Small intestine (tissue), 7 donors: ENCODE measurements around the gene DNAH10. TPM values are rescaled to one million over a fixed set of nuclear protein-coding genes. Genes with fewer than 3 reads are reported as not detected.

Experiments used
- DNase-seq, 2 donors: peaks; one replicate each; pipeline versions ENCODE4 v3.0.0 to v3.0.0-alpha.2; 2013
- FAIRE-seq: peaks from 2 replicates; lab custom pipeline; 2012; peaks lifted over from hg19 to GRCh38; lab: Jason Lieb, UNC
- H3K27ac ChIP-seq, 3 donors: one replicate each; pipeline ENCODE4 v1.5.1; 2013; ENCODE audit warnings: low read length in 2 of 3, mild to moderate bottlenecking in 2 of 3, control low read depth in 1 of 3, inconsistent platforms in 1 of 3, low read depth in 1 of 3, moderate library complexity in 1 of 3
- H3K27me3 ChIP-seq, 3 donors: one replicate each; pipeline ENCODE4 v1.6.1; 2013; ENCODE audit warnings: low read length in 3 of 3, inconsistent platforms in 1 of 3; ENCODE audit not compliant: control insufficient read depth in 3 of 3, insufficient read depth in 3 of 3
- H3K36me3 ChIP-seq, 3 donors: one replicate each; pipeline ENCODE4 v1.6.1; 2013; ENCODE audit warnings: low read length in 3 of 3, inconsistent platforms in 1 of 3, low read depth in 1 of 3, mild to moderate bottlenecking in 1 of 3, moderate library complexity in 1 of 3; ENCODE audit not compliant: control insufficient read depth in 3 of 3, insufficient read depth in 2 of 3
- H3K4me1 ChIP-seq, 3 donors: one replicate each; pipeline ENCODE4 v1.6.1; 2013; ENCODE audit warnings: low read length in 2 of 3, inconsistent platforms in 1 of 3, low read depth in 1 of 3, mild to moderate bottlenecking in 1 of 3, moderate library complexity in 1 of 3; ENCODE audit not compliant: control insufficient read depth in 3 of 3, insufficient read depth in 2 of 3
- H3K4me3 ChIP-seq, 3 donors: one replicate each; pipeline ENCODE4 v1.5.1; 2013; ENCODE audit warnings: low read length in 3 of 3, control low read depth in 1 of 3, inconsistent platforms in 1 of 3, low read depth in 1 of 3, mild to moderate bottlenecking in 1 of 3, moderate library complexity in 1 of 3
- H3K9me3 ChIP-seq, 2 donors: one replicate each; pipeline ENCODE4 v1.6.1; 2013; ENCODE audit warnings: low read depth in 1 of 2, low read length in 1 of 2; ENCODE audit not compliant: control insufficient read depth in 2 of 2, insufficient read depth in 1 of 2
- WGBS, 3 donors: extraction: QIAGEN DNeasy Blood & Tissue Kit; methylation state at CpG; one replicate each; pipeline ENCODE4 v1.1.7; 2013; 5-methylcytosine and 5-hydroxymethylcytosine counted together
- polyA plus RNA-seq, 4 donors: library from polyadenylated mRNA; stranded (reverse) in 3 of 4; unstranded in 1 of 4; fragments of 200-250 nt in 3 of 4; fragments of 120-200 nt in 1 of 4; gene quantifications; one replicate each; pipeline versions ENCODE4 v1.2.1 to v1.2.3, GENCODE V29; 2013
- donor health status: healthy with polysubstance abuse.
- donor health status: control.
- donor health status: control.
- donor health status: Bipolar disorder and iron deficiency.
- donor health status: healthy.

Gene DNAH10
- polyA plus RNA-seq, 4 donors: 0.22 to 0.50 (median 0.45) TPM; not detected in 1

DNA sequence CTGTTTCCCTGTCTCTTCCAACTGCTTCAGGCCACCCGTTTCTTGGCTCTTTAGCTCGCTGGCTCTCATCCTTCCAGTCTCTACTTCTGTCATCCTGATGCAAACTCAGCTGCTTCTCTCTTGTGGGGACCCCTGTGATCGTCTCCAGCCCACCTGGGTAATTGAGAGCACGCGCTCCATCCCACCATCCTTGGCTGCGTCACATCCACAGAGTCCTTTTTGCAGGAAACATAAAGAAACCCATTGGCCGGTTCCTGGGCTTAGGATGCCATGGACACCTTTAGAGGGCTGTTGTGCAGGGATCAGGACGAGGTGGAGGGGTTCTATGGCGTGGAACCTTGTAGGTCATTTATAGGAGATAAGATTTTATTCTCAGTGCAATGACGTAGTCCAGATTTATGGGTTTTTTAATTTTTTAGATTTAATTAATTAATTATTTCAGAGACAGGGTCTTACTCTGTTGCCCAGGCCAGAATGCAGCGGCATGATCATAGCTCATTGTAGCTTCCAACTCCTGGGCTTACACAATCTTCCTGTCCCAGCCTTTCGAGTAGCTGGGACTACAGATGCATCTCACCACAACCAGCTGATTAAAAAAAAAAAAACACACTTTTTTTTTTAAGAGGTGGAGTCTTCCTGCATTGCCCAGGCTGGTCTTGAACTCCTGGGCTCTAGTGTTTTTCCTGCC, 127.9 kb downstream of the DNAH10 start:
- no peak overlapping the region for H3K4me3 ChIP-seq
- DNase-seq (no peak), FAIRE-seq (no peak)
- H3K36me3 ChIP-seq: no peaks in the 10 kb centered on the region
- H3K27ac ChIP-seq: no peak overlapping the region
- no peaks in the 10 kb centered on the region for H3K9me3 ChIP-seq
- no peaks in the 10 kb centered on the region for H3K27me3 ChIP-seq
- 80 to 83% (median 83%) methylated on average over 12 of the region's 12 CpGs for WGBS, 3 donors
- H3K4me1 ChIP-seq: no peaks in the 10 kb centered on the region

DNA sequence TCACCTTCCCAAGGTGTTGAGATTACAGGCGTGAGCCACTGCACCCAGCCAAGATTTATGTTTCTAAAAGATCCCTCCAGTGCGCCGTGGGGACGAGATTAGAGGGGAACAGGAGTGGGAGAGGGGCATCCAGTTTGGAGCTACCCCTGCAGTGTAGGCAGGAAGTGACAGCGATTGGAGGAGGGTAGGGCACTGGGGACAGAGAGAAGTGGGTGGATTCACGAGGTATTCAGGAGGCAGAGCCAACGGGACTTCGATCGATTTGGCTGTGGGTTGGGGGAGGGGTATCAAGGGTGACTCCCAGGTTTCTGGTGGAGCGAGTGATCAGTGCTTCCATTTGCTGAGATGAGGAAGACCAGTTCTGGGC, 128.4 kb downstream of the DNAH10 start:
- WGBS, 3 donors: 38 to 62% (median 47%) methylated on average over 10 of the region's 10 CpGs
- H3K4me3 ChIP-seq: no peak overlapping the region
- H3K36me3 ChIP-seq: no peaks in the 10 kb centered on the region
- no peak overlapping the region for H3K27ac ChIP-seq
- FAIRE-seq (no peak), DNase-seq (no peak)
- no peaks in the 10 kb centered on the region for H3K4me1 ChIP-seq
- no peaks in the 10 kb centered on the region for H3K27me3 ChIP-seq
- no peaks in the 10 kb centered on the region for H3K9me3 ChIP-seq

GRCh38 chr12:123891011-123891410, 128.9 kb downstream of the DNAH10 start:
- Histone ChIP-seq H3K9me3 (no peaks in the 10 kb centered on the region), H3K4me3 (no peak overlapping the region), H3K4me1 (no peaks in the 10 kb centered on the region), H3K36me3 (no peaks in the 10 kb centered on the region), H3K27ac (no peak overlapping the region), H3K27me3 (no peaks in the 10 kb centered on the region)
- WGBS, 3 donors: 89 to 92% (median 92%) methylated on average over 7 of the region's 7 CpGs
- DNase-seq (no peak), FAIRE-seq (no peak)

GRCh38 chr12:123891516-123892179, 129.5 kb downstream of the DNAH10 start:
- WGBS, 3 donors: 73 to 77% (median 77%) methylated on average over 15 of the region's 15 CpGs
- H3K9me3 ChIP-seq: no peaks in the 10 kb centered on the region
- no peaks in the 10 kb centered on the region for H3K27me3 ChIP-seq
- FAIRE-seq: no peak
- H3K4me1 ChIP-seq: no peaks in the 10 kb centered on the region
- H3K27ac ChIP-seq: no peak overlapping the region
- DNase-seq: no peak
- H3K36me3 ChIP-seq: no peaks in the 10 kb centered on the region
- H3K4me3 ChIP-seq: no peak overlapping the region

DNA sequence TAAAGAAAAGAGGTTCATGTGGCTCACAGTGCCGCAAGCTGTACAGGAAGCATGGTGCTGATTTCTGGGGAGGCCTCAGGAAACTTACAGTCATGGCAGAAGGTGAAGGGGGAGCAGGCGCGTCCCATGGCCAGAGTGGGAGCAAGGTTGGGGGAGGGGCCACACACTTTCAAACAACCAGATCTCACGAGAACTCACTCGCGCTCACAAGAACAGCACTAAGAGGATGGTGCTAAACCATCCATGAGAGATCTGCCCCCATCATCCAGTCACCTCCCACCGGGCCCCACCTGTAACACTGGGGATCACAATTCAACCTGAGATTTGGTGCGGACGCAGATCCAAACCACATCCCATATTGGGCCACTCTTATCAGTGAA, 130.1 kb downstream of the DNAH10 start:
- Histone ChIP-seq H3K27ac (no peak overlapping the region), H3K36me3 (no peaks in the 10 kb centered on the region), H3K4me1 (no peaks in the 10 kb centered on the region), H3K4me3 (no peak overlapping the region), H3K27me3 (no peaks in the 10 kb centered on the region), H3K9me3 (no peaks in the 10 kb centered on the region)
- WGBS, 3 donors: 92 to 97% (median 92%) methylated on average over 9 of the region's 9 CpGs
- no peak for DNase-seq
- FAIRE-seq: no peak

- Histone ChIP-seq H3K9me3 (no peaks in the 10 kb centered on the region), H3K27ac (no peak overlapping the region), H3K36me3 (no peaks in the 10 kb centered on the region), H3K4me1 (no peaks in the 10 kb centered on the region), H3K4me3 (no peak overlapping the region), H3K27me3 (no peaks in the 10 kb centered on the region)
- FAIRE-seq (no peak), DNase-seq (no peak)
- 67 to 73% (median 70%) methylated on average over 10 of the region's 10 CpGs for WGBS, 3 donors
Observed at GRCh38 chr12:123892853-123893252, 130.8 kb downstream of the DNAH10 start.

DNA sequence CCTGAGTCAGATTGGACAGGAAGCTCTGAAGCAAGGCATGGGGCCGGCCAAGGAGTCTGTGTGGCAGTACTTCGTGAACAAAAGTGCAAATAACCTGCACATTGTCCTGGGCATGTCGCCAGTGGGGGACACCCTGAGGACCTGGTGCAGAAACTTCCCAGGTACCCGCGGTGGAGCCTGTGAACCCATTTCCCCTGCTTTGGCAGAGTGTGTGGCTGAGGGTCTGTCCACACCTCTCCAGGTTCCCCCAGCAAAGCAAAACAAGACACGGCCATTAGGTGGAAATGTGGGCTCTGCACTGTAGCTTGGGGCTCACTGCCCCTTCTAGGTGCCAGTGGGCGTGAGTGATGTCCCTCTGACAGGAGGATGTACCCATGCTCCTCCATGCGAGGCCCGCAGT, 131.2 kb downstream of the DNAH10 start:
- WGBS, 3 donors: 79 to 81% (median 81%) methylated on average over 9 of the region's 9 CpGs
- Histone ChIP-seq H3K4me1 (no peaks in the 10 kb centered on the region), H3K36me3 (no peaks in the 10 kb centered on the region), H3K9me3 (no peaks in the 10 kb centered on the region), H3K4me3 (no peak overlapping the region), H3K27me3 (no peaks in the 10 kb centered on the region), H3K27ac (no peak overlapping the region)
- DNase-seq (no peak), FAIRE-seq (no peak)

- no peak overlapping the region for H3K4me3 ChIP-seq
- no peaks in the 10 kb centered on the region for H3K9me3 ChIP-seq
- 74 to 91% (median 85%) methylated on average over 4 of the region's 4 CpGs for WGBS, 3 donors
- FAIRE-seq: no peak
- DNase-seq: no peak
- H3K27ac ChIP-seq: no peak overlapping the region
- H3K4me1 ChIP-seq: no peaks in the 10 kb centered on the region
- no peaks in the 10 kb centered on the region for H3K27me3 ChIP-seq
- no peaks in the 10 kb centered on the region for H3K36me3 ChIP-seq
Observed at GRCh38 chr12:123894823-123895345, 132.8 kb downstream of the DNAH10 start.
